Transverse colon (tissue), 3 donors: ENCODE measurements around the gene OCA2.

ENCODE experiments used
- EP300 ChIP-seq: sonication (generic); formaldehyde crosslinking; IDR thresholded peaks from one replicate; pipeline ENCODE4 v1.6.1; 2017; ENCODE audit warnings: antibody characterized with exemption, low read depth
- POLR2A ChIP-seq: fragments of 450-650 bp; IDR thresholded peaks from one replicate; pipeline ENCODE4 v1.6.1; 2016; ENCODE audit warnings: antibody characterized with exemption, mild to moderate bottlenecking, moderate library complexity
- TF ChIP-seq, protein P1 (sequence below), 5 experiments: fragments of 200-600 bp in 3 of 5; fragments of 450-650 bp in 2 of 5; sonication (generic) in 3 of 5; IDR thresholded peaks; 1 replicate in 2 of 5; 2 replicates in 3 of 5; pipeline ENCODE4 v1.5.1; 2016 to 2017; ENCODE audit warnings: antibody characterized with exemption in 5 of 5, inconsistent platforms in 3 of 5, mild to moderate bottlenecking in 2 of 5, moderate library complexity in 1 of 5

DNA sequence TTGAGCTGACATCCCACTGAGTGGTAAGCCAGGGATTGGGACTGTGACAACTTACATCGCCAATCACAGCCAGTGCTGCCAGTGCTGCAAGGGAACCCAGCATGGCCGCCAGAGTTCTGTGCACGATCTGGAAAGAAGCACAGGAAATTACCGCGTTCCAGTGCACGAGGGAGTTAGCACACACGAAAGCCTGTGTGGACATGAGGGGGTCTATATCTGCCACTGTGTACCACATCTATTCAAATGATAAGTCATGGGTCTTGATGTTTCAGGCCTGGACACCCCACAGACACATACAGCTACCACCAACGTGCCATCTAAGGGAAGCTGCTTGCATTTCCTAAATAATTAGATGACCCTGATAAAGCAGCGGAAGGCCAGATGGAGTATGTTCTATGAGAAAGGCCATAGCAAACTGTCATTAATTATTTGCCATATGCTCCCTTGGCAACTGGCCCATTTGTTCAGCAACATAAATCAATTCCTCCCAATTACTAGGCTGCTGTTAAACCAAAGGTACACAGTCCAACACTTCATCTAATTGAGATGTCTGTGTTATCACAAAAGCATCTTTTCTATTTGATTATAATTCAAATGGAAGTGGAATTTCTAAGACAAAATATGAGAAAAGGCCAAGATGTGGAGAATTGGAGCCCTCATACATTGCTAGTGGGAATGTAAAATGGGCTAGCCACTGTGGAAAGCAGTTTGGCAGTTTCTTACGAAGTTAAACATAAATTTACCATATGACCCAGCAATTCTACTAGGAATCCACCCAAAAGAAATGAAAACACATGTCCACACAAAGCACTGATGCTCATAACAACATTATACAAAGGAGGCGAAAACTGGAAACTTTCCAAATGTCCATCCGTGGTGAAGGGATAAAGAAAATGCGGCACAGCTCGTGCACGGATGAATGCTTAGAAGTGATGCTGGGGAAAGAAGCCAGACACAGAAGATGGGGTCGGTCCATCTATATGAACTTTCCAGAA, 108.3 kb downstream of the OCA2 start:
- TF ChIP-seq POLR2A (no peak), EP300 (no peak)
- TF ChIP-seq, protein P1, sequence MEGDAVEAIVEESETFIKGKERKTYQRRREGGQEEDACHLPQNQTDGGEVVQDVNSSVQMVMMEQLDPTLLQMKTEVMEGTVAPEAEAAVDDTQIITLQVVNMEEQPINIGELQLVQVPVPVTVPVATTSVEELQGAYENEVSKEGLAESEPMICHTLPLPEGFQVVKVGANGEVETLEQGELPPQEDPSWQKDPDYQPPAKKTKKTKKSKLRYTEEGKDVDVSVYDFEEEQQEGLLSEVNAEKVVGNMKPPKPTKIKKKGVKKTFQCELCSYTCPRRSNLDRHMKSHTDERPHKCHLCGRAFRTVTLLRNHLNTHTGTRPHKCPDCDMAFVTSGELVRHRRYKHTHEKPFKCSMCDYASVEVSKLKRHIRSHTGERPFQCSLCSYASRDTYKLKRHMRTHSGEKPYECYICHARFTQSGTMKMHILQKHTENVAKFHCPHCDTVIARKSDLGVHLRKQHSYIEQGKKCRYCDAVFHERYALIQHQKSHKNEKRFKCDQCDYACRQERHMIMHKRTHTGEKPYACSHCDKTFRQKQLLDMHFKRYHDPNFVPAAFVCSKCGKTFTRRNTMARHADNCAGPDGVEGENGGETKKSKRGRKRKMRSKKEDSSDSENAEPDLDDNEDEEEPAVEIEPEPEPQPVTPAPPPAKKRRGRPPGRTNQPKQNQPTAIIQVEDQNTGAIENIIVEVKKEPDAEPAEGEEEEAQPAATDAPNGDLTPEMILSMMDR (IDR thresholded peaks at IDR 0.05), result no peak
